Adipose tissue (tissue), 3 donors: ENCODE measurements around the gene CEMIP. TPM values are rescaled to one million over a fixed set of nuclear protein-coding genes. Genes with fewer than 3 reads are reported as not detected.

Experiments
- H3K27ac ChIP-seq: one replicate; pipeline ENCODE4 v1.5.1; 2013; ENCODE audit warnings: low read depth, low read length
- WGBS, 3 donors: extraction: QIAGEN DNeasy Blood & Tissue Kit; methylation state at CpG; one replicate each; pipeline ENCODE4 v1.1.7; 2013; 5-methylcytosine and 5-hydroxymethylcytosine counted together
- polyA plus RNA-seq, 3 donors: library from polyadenylated mRNA; stranded (reverse); fragments of 200-250 nt; gene quantifications; one replicate each; pipeline ENCODE4 v1.2.3, GENCODE V29; 2013
- donor health status: healthy with polysubstance abuse.
- donor health status: Bipolar disorder and iron deficiency.
- donor health status: healthy.

Gene CEMIP
- polyA plus RNA-seq, 3 donors, result 0.90 to 1.5 (median 1.3) TPM

GRCh38 chr15:80832686-80833085 is 53.5 kb downstream of the CEMIP start:
- no peak overlapping the region for H3K27ac ChIP-seq
- 33 to 48% (median 47%) methylated on average over 3 of the region's 3 CpGs for WGBS, 3 donors

GRCh38 chr15:80834402-80834801 is 55.2 kb downstream of the CEMIP start:
- no peak overlapping the region for H3K27ac ChIP-seq
- 73 to 89% (median 73%) methylated on average over 2 of the region's 2 CpGs for whole genome bisulfite sequencing, 3 donors

- 94 to 96% (median 96%) methylated on average over 1 of the region's 1 CpG for WGBS, 3 donors
- H3K27ac ChIP-seq, result no peak overlapping the region
Measured at GRCh38 chr15:80834906-80835305, 55.7 kb downstream of the CEMIP start.

- H3K27ac ChIP-seq, result no peak overlapping the region
- WGBS, 3 donors, result 75 to 90% (median 80%) methylated on average over 4 of the region's 4 CpGs
Measured at GRCh38 chr15:80835336-80835735, 56.2 kb downstream of the CEMIP start.

- H3K27ac ChIP-seq, result no peak overlapping the region
- WGBS, 3 donors, result 84 to 88% (median 84%) methylated on average over 9 of the region's 9 CpGs
Measured at GRCh38 chr15:80836223-80836622, 57.1 kb downstream of the CEMIP start.

GRCh38 chr15:80837006-80837405 is 57.8 kb downstream of the CEMIP start:
- H3K27ac ChIP-seq, result no peak overlapping the region
- 75 to 91% (median 88%) methylated on average over 3 of the region's 3 CpGs for WGBS, 3 donors

- WGBS, 3 donors, result 76 to 83% (median 82%) methylated on average over 11 of the region's 11 CpGs
- H3K27ac ChIP-seq, result no peak overlapping the region
Measured at GRCh38 chr15:80838012-80838411, 58.8 kb downstream of the CEMIP start.

GRCh38 chr15:80838666-80839065 is 59.5 kb downstream of the CEMIP start:
- H3K27ac ChIP-seq, result no peak overlapping the region
- WGBS, 3 donors, result 75 to 88% (median 80%) methylated on average over 7 of the region's 7 CpGs

- WGBS, 3 donors, result 64 to 92% (median 91%) methylated on average over 3 of the region's 3 CpGs
- no peak overlapping the region for H3K27ac ChIP-seq
Measured at GRCh38 chr15:80839764-80840130, 60.6 kb downstream of the CEMIP start.

GRCh38 chr15:80840182-80841130 is 61.3 kb downstream of the CEMIP start:
- no peak overlapping the region for H3K27ac ChIP-seq

GRCh38 chr15:80841541-80841940 is 62.4 kb downstream of the CEMIP start:
- WGBS, 3 donors, result 75 to 93% (median 91%) methylated on average over 5 of the region's 5 CpGs
- H3K27ac ChIP-seq, result no peak overlapping the region

More at GRCh38 chr15:80840182-80841130, 61.3 kb downstream of the CEMIP start:
- WGBS, 3 donors, result 80 to 84% (median 81%) methylated on average over 22 of the region's 22 CpGs

- 75 to 83% (median 78%) methylated on average over 11 of the region's 11 CpGs for WGBS, 3 donors
- no peak overlapping the region for H3K27ac ChIP-seq
Measured at GRCh38 chr15:80844011-80844732, 65.0 kb downstream of the CEMIP start.

- 71 to 74% (median 73%) methylated on average over 11 of the region's 11 CpGs for WGBS, 3 donors
- no peak overlapping the region for H3K27ac ChIP-seq
Measured at GRCh38 chr15:80846031-80846815, 67.1 kb downstream of the CEMIP start.

GRCh38 chr15:80849308-80849707 is 70.1 kb downstream of the CEMIP start:
- WGBS, 3 donors, result 43 to 81% (median 46%) methylated on average over 8 of the region's 8 CpGs
- H3K27ac ChIP-seq, result no peak overlapping the region

- WGBS, 3 donors, result 60 to 92% (median 89%) methylated on average over 6 of the region's 6 CpGs
Measured at GRCh38 chr15:80850941-80851451, 71.8 kb downstream of the CEMIP start.

GRCh38 chr15:80852676-80853075 is 73.5 kb downstream of the CEMIP start:
- no peak overlapping the region for H3K27ac ChIP-seq
- WGBS, 3 donors, result 48 to 71% (median 67%) methylated on average over 4 of the region's 4 CpGs

More at GRCh38 chr15:80850941-80851451, 71.8 kb downstream of the CEMIP start:
- H3K27ac ChIP-seq, result no peak overlapping the region

- H3K27ac ChIP-seq, result no peak overlapping the region
- 60 to 75% (median 61%) methylated on average over 6 of the region's 6 CpGs for WGBS, 3 donors
Measured at GRCh38 chr15:80854104-80854503, 74.9 kb downstream of the CEMIP start.

- WGBS, 3 donors, result 92 to 98% (median 96%) methylated on average over 4 of the region's 4 CpGs
- H3K27ac ChIP-seq, result no peak overlapping the region
Measured at GRCh38 chr15:80855206-80855605, 76.0 kb downstream of the CEMIP start.
